Measurements from ENCODE around the gene ARHGEF10L.

ARHGEF10L gene

GRCh38 chr1:17683598-17683997, 144.1 kb downstream of the ARHGEF10L start:
- DNase-seq (ENCODE audit: insufficient read length, low spot score) = no peak
- FAIRE-seq = no peak
- TF ChIP-seq SPI1 (IDR thresholded peaks at IDR 0.05; ENCODE audit: low read depth, low read length) = no peak
- no peak for TF ChIP-seq POLR2AphosphoS5 (IDR thresholded peaks at IDR 0.05; ENCODE audit: low read depth, low read length)
- no peak for TF ChIP-seq TAF1 (IDR thresholded peaks at IDR 0.05; ENCODE audit: low read depth, low read length)
- TF ChIP-seq POU2F2 (IDR thresholded peaks at IDR 0.05; ENCODE audit: low read depth, low read length) = no peak
- TF ChIP-seq PAX5 (IDR thresholded peaks at IDR 0.05; ENCODE audit: insufficient read depth, low read length, severe bottlenecking) = no peak
- no peak for TF ChIP-seq POLR2A (IDR thresholded peaks at IDR 0.05; ENCODE audit: low read depth, low read length)

GRCh38 chr1:17684810-17685209, 145.3 kb downstream of the ARHGEF10L start:
- DNase-seq (ENCODE audit: insufficient read length, low spot score) = no peak
- no peak for TF ChIP-seq PAX5 (IDR thresholded peaks at IDR 0.05; ENCODE audit: insufficient read depth, low read length, severe bottlenecking)
- TF ChIP-seq SPI1 (IDR thresholded peaks at IDR 0.05; ENCODE audit: low read depth, low read length) = no peak
- TF ChIP-seq POU2F2 (IDR thresholded peaks at IDR 0.05; ENCODE audit: low read depth, low read length) = no peak
- no peak for TF ChIP-seq POLR2A (IDR thresholded peaks at IDR 0.05; ENCODE audit: low read depth, low read length)
- no peak for TF ChIP-seq TAF1 (IDR thresholded peaks at IDR 0.05; ENCODE audit: low read depth, low read length)
- no peak for TF ChIP-seq POLR2AphosphoS5 (IDR thresholded peaks at IDR 0.05; ENCODE audit: low read depth, low read length)
- FAIRE-seq = no peak

GRCh38 chr1:17686258-17686657, 146.8 kb downstream of the ARHGEF10L start:
- TF ChIP-seq SPI1 (IDR thresholded peaks at IDR 0.05; ENCODE audit: low read depth, low read length) (no peak), POU2F2 (IDR thresholded peaks at IDR 0.05; ENCODE audit: low read depth, low read length) (no peak)
- FAIRE-seq (no peak), DNase-seq (ENCODE audit: insufficient read length, low spot score) (no peak)

GRCh38 chr1:17687145-17687544, 147.6 kb downstream of the ARHGEF10L start:
- FAIRE-seq (no peak), DNase-seq (ENCODE audit: insufficient read length, low spot score) (no peak)
- no peak for TF ChIP-seq POLR2A (IDR thresholded peaks at IDR 0.05; ENCODE audit: low read depth, low read length)
- no peak for TF ChIP-seq SPI1 (IDR thresholded peaks at IDR 0.05; ENCODE audit: low read depth, low read length)
- TF ChIP-seq TAF1 (IDR thresholded peaks at IDR 0.05; ENCODE audit: low read depth, low read length) = no peak
- TF ChIP-seq POLR2AphosphoS5 (IDR thresholded peaks at IDR 0.05; ENCODE audit: low read depth, low read length) = no peak
- TF ChIP-seq POU2F2 (IDR thresholded peaks at IDR 0.05; ENCODE audit: low read depth, low read length) = no peak
- no peak for TF ChIP-seq PAX5 (IDR thresholded peaks at IDR 0.05; ENCODE audit: insufficient read depth, low read length, severe bottlenecking)

GRCh38 chr1:17688217-17688810, 148.8 kb downstream of the ARHGEF10L start:
- DNase-seq (ENCODE audit: insufficient read length, low spot score) = no peak
- TF ChIP-seq POLR2AphosphoS5 (IDR thresholded peaks at IDR 0.05; ENCODE audit: low read depth, low read length) (no peak), PAX5 (IDR thresholded peaks at IDR 0.05; ENCODE audit: insufficient read depth, low read length, severe bottlenecking) (no peak), POU2F2 (IDR thresholded peaks at IDR 0.05; ENCODE audit: low read depth, low read length) (no peak), TAF1 (IDR thresholded peaks at IDR 0.05; ENCODE audit: low read depth, low read length) (no peak), SPI1 (IDR thresholded peaks at IDR 0.05; ENCODE audit: low read depth, low read length) (no peak), POLR2A (IDR thresholded peaks at IDR 0.05; ENCODE audit: low read depth, low read length) (no peak)
- FAIRE-seq = no peak

GRCh38 chr1:17689011-17689410, 149.5 kb downstream of the ARHGEF10L start:
- TF ChIP-seq POU2F2 (IDR thresholded peaks at IDR 0.05; ENCODE audit: low read depth, low read length) (no peak), TAF1 (IDR thresholded peaks at IDR 0.05; ENCODE audit: low read depth, low read length) (no peak), POLR2AphosphoS5 (IDR thresholded peaks at IDR 0.05; ENCODE audit: low read depth, low read length) (no peak)
- DNase-seq (ENCODE audit: insufficient read length, low spot score) = no peak
- no peak for FAIRE-seq

- no peak for DNase-seq (ENCODE audit: insufficient read length, low spot score)
- TF ChIP-seq TAF1 (IDR thresholded peaks at IDR 0.05; ENCODE audit: low read depth, low read length) = no peak
- TF ChIP-seq PAX5 (IDR thresholded peaks at IDR 0.05; ENCODE audit: insufficient read depth, low read length, severe bottlenecking) = no peak
- TF ChIP-seq POLR2AphosphoS5 (IDR thresholded peaks at IDR 0.05; ENCODE audit: low read depth, low read length) = no peak
- no peak for TF ChIP-seq POU2F2 (IDR thresholded peaks at IDR 0.05; ENCODE audit: low read depth, low read length)
- no peak for TF ChIP-seq SPI1 (IDR thresholded peaks at IDR 0.05; ENCODE audit: low read depth, low read length)
- no peak for TF ChIP-seq POLR2A (IDR thresholded peaks at IDR 0.05; ENCODE audit: low read depth, low read length)
- no peak for FAIRE-seq
Observed at GRCh38 chr1:17690906-17691634, 151.6 kb downstream of the ARHGEF10L start.

GRCh38 chr1:17692645-17693044, 153.1 kb downstream of the ARHGEF10L start:
- no peak for FAIRE-seq

GRCh38 chr1:17696417-17697301, 157.2 kb downstream of the ARHGEF10L start:
- DNase-seq (ENCODE audit: insufficient read length, low spot score) = no peak
- no peak for FAIRE-seq
- TF ChIP-seq POLR2AphosphoS5 (IDR thresholded peaks at IDR 0.05; ENCODE audit: low read depth, low read length) (no peak), POLR2A (IDR thresholded peaks at IDR 0.05; ENCODE audit: low read depth, low read length) (no peak), TAF1 (IDR thresholded peaks at IDR 0.05; ENCODE audit: low read depth, low read length) (no peak), SPI1 (IDR thresholded peaks at IDR 0.05; ENCODE audit: low read depth, low read length) (no peak), PAX5 (IDR thresholded peaks at IDR 0.05; ENCODE audit: insufficient read depth, low read length, severe bottlenecking) (no peak), POU2F2 (IDR thresholded peaks at IDR 0.05; ENCODE audit: low read depth, low read length) (no peak)

More at GRCh38 chr1:17692645-17693044, 153.1 kb downstream of the ARHGEF10L start:
- no peak for TF ChIP-seq POLR2A (IDR thresholded peaks at IDR 0.05; ENCODE audit: low read depth, low read length)
- no peak for TF ChIP-seq PAX5 (IDR thresholded peaks at IDR 0.05; ENCODE audit: insufficient read depth, low read length, severe bottlenecking)
- no peak for TF ChIP-seq POLR2AphosphoS5 (IDR thresholded peaks at IDR 0.05; ENCODE audit: low read depth, low read length)
- TF ChIP-seq SPI1 (IDR thresholded peaks at IDR 0.05; ENCODE audit: low read depth, low read length) = no peak
- no peak for TF ChIP-seq POU2F2 (IDR thresholded peaks at IDR 0.05; ENCODE audit: low read depth, low read length)
- no peak for TF ChIP-seq TAF1 (IDR thresholded peaks at IDR 0.05; ENCODE audit: low read depth, low read length)
- no peak for DNase-seq (ENCODE audit: insufficient read length, low spot score)
